ENCODE data around the gene RXFP1.

- no peak for TF ChIP-seq EP300 (IDR thresholded peaks at IDR 0.05; ENCODE audit: borderline replicate concordance)
- no peak for TF ChIP-seq CREB1 (IDR thresholded peaks at IDR 0.05; ENCODE audit: low read depth)
- TF ChIP-seq YY1 (IDR thresholded peaks at IDR 0.05; ENCODE audit: low read depth), result no peak
- no peak for TF ChIP-seq RAD21 (IDR thresholded peaks at IDR 0.05; ENCODE audit: low read depth)
- TF ChIP-seq TCF12 (IDR thresholded peaks at IDR 0.05; ENCODE audit: low read depth), result no peak
- no peak for TF ChIP-seq MAX (IDR thresholded peaks at IDR 0.05)
- no peak for TF ChIP-seq REST (IDR thresholded peaks at IDR 0.05; ENCODE audit: low read depth)
These were observed 76.4 kb downstream of the RXFP1 start for GRCh38 chr4:158597879-158598596.

Measured in Ishikawa (cell line).